ENCODE measurements around the gene HELZ. TPM values are rescaled to one million over a fixed set of nuclear protein-coding genes. Genes with fewer than 3 reads are reported as not detected.

HELZ gene
- total RNA-seq, 2 donors from 2014 or later = 106 to 110 TPM

DNA sequence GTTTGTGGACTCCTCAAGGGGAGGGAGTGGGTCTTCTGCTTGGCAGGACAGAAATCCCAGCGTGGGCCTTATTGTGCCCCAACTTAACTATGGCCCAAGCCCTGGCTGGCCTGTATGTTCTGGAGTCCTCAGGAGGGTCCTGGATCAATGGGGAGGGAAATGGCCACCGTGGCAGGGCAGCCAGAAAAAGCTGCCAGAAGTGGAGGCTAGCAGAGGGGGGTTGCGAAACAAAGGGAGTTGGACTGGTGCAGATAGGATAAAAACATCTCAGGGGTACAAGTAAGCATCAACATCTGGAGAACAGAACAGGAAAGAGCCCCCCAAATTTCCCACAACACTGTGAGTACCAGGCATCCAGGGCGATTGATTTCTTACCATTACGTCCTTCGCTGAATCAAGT lies 204.3 kb downstream of the HELZ start:
- H3K27me3 Mint-ChIP-seq = peaks cover 0 to 9% of the 10 kb centered on the region in 2 donors
- no peaks in the 10 kb centered on the region for H3K9me3 Mint-ChIP-seq
- no peak for DNase-seq (ENCODE audit: low spot score)
- H3K4me1 Mint-ChIP-seq (ENCODE audit: low read depth in 2 of 2) = no peaks in the 10 kb centered on the region
- H3K4me3 Mint-ChIP-seq = no peak overlapping the region
- no peak overlapping the region for H3K27ac Mint-ChIP-seq
- no peaks in the 10 kb centered on the region for H3K36me3 Mint-ChIP-seq
- ATAC-seq = no peak

DNA sequence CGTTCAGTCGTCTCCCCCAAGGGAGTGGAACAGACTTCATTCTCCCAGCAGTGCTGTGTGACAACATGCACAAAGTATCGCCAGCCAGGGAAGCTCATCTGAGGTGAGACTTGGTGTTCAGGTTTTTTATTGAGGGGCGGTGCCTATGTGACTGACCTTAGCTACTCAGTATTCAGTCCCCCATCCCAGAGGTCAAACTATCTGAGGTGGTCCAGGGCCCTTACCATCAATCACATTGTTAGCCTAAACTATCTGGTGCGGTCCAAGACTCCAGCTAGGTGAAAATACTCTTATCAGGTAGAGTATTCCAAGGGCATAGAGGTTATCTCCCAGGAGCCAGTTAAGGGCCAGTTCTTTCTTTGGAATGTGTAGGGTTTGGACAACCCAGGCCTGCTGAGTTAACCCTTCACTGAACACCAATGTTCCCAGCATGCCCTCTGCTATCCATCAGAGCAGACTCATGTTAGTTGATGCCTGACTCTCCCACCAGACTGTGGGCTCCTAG lies 206.1 kb downstream of the HELZ start:
- peaks cover 0 to 3% of the 10 kb centered on the region in 2 donors for H3K4me1 Mint-ChIP-seq (ENCODE audit: low read depth in 2 of 2)
- ATAC-seq (no peak), DNase-seq (ENCODE audit: low spot score) (no peak)
- H3K9me3 Mint-ChIP-seq = no peaks in the 10 kb centered on the region
- no peak overlapping the region for H3K4me3 Mint-ChIP-seq
- no peaks in the 10 kb centered on the region for H3K36me3 Mint-ChIP-seq
- peaks cover 0 to 9% of the 10 kb centered on the region in 2 donors for H3K27me3 Mint-ChIP-seq
- no peak overlapping the region for H3K27ac Mint-ChIP-seq

DNA sequence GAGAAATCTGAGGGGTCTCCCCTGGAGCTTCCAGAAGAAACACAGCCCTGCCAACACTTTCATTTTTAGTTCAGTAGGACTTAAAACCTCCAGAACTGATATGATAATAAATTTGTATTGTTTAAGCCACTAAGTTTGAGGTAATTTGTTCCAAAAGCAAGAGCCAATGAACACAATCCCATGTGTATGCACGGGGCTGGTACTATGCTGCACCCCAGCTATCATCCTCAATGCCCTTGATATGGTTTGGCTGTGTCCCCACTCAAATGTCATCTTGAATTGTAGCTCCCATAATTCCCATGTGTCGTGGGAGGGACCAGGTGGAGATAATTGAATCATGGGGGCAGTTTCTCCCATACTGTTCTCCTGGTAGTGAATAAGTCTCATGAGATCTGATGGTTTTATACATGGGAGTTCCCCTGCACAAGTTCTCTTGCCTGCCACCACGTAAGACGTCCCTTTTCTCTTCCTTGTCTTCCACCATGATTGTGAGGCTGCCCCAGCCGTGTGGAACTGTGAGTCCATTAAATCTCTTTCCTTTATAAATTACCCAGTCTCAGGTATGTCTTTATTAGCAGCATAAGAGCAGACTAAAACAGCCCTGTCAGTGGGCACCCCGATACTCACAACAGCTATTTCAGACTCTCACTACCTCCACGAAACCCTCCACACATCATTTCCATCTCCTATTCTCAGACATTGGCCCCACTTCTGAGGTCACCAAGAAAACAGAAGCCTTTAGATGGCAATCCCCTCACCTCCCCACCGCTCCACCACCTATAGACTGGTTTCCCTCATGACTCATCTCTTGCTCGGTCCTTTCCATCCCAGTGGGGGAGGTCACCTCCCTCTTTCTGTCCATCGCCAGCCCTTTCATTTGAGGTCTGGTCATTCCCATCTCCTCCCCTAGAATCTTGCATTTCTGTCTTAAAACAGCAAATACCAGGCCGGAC lies 209.6 kb downstream of the HELZ start:
- Mint-ChIP-seq H3K36me3 (no peaks in the 10 kb centered on the region), H3K27me3 (peaks cover 0 to 9% of the 10 kb centered on the region in 2 donors), H3K4me3 (no peak overlapping the region), H3K9me3 (no peaks in the 10 kb centered on the region), H3K27ac (no peak overlapping the region), H3K4me1 (ENCODE audit: low read depth in 2 of 2) (peaks cover 0 to 3% of the 10 kb centered on the region in 2 donors)
- DNase-seq (ENCODE audit: low spot score) (no peak), ATAC-seq (no peak)

DNA sequence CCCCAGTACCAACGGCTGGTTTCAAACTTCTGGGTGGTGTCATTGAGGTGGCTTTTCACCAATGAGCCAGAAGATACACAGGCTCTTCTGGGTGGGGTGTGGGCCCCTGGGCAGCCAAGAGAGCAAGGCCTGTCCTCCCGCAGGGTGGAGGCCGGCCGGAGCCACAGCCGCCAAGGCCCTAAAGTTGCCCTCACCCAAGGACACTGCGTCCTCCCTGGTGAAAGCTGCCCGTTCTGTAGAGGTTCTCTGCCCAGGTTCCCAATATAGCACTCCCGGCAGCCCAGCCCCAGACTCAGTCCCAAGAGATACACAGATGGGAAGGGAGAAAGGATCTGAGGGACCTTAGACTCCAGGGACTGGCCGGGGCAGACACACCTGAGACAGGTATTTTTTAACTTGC lies 211.4 kb downstream of the HELZ start:
- no peak overlapping the region for H3K4me3 Mint-ChIP-seq
- H3K36me3 Mint-ChIP-seq = no peaks in the 10 kb centered on the region
- no peaks in the 10 kb centered on the region for H3K9me3 Mint-ChIP-seq
- peaks cover 0 to 9% of the 10 kb centered on the region in 2 donors for H3K27me3 Mint-ChIP-seq
- H3K27ac Mint-ChIP-seq = no peak overlapping the region
- no peak for ATAC-seq
- no peak for DNase-seq (ENCODE audit: low spot score)
- H3K4me1 Mint-ChIP-seq (ENCODE audit: low read depth in 2 of 2) = peaks cover 0 to 3% of the 10 kb centered on the region in 2 donors

DNA sequence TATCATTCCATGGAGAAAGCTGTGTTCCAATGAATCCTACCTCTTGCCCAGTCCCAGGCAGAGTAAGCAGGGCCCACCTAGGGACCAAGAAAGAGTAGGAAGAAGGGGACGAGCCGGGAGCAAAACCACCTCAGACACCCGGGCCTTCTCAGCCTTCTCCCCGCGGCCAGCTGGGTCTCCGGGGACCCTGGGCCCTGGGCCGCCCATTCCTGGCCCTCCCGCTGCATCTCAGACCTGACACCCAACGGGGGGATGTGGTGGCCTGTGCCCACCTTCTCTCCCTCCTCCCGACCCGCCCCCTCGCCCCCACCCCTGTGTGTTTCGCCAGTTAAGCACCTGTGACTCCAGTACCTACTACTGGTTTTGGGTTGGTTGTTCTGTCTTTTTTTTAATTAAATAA lies 212.0 kb downstream of the HELZ start:
- H3K4me1 Mint-ChIP-seq (ENCODE audit: low read depth in 2 of 2) = peaks cover 0 to 3% of the 10 kb centered on the region in 2 donors
- ATAC-seq (no peak), DNase-seq (ENCODE audit: low spot score) (no peak)
- H3K27me3 Mint-ChIP-seq = peaks cover 0 to 9% of the 10 kb centered on the region in 2 donors
- H3K36me3 Mint-ChIP-seq = no peaks in the 10 kb centered on the region
- no peak overlapping the region for H3K4me3 Mint-ChIP-seq
- H3K27ac Mint-ChIP-seq = no peak overlapping the region
- no peaks in the 10 kb centered on the region for H3K9me3 Mint-ChIP-seq

DNA sequence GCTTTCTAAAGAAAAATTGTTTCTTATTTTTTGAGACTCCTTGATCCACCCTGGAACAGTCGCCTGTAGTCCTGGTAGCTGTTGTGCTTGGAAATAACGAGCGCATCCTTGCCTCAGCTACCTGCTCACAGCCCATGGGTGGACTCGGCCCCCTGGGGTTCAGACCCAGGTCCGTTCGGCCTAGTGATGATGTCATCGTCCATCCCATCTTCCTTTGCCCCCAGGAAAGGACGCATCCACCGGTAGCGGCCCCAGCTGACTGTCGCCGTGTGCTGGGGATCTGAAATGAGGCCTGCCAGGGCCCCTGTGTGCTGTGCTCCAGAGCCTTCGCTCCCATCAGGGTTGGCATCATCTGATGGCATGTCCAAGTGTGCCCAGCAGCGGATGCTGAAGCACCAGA lies 212.6 kb downstream of the HELZ start:
- Mint-ChIP-seq H3K4me1 (ENCODE audit: low read depth in 2 of 2) (peaks cover 0 to 3% of the 10 kb centered on the region in 2 donors), H3K27ac (no peak overlapping the region), H3K36me3 (no peaks in the 10 kb centered on the region), H3K4me3 (no peak overlapping the region), H3K27me3 (peaks cover 0 to 9% of the 10 kb centered on the region in 2 donors), H3K9me3 (no peaks in the 10 kb centered on the region)
- DNase-seq (ENCODE audit: low spot score) = no peak
- ATAC-seq = no peak

DNA sequence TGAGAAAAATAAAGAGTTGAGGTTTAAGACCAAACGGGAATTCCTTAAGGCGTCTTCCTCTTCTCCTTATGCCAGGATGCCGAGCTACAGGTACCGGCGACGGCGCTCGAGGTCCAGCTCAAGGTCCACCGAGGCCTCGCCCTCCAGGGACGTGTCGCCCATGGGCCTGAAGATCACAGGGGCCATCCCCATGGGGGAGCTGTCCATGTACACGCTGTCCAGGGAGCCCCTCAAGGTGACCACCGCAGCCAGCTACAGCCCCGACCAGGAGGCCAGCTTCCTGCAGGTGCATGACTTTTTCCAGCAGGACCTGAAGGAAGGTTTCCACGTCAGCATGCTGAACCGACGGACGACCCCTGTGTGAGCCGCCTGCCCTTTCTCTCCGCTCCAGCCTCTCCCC lies 214.4 kb downstream of the HELZ start:
- H3K4me3 Mint-ChIP-seq = no peak overlapping the region
- no peak for DNase-seq (ENCODE audit: low spot score)
- H3K4me1 Mint-ChIP-seq (ENCODE audit: low read depth in 2 of 2) = peaks cover 0 to 3% of the 10 kb centered on the region in 2 donors
- H3K36me3 Mint-ChIP-seq = no peaks in the 10 kb centered on the region
- no peaks in the 10 kb centered on the region for H3K9me3 Mint-ChIP-seq
- no peaks in the 10 kb centered on the region for H3K27me3 Mint-ChIP-seq
- no peak overlapping the region for H3K27ac Mint-ChIP-seq
- ATAC-seq = no peak

DNA sequence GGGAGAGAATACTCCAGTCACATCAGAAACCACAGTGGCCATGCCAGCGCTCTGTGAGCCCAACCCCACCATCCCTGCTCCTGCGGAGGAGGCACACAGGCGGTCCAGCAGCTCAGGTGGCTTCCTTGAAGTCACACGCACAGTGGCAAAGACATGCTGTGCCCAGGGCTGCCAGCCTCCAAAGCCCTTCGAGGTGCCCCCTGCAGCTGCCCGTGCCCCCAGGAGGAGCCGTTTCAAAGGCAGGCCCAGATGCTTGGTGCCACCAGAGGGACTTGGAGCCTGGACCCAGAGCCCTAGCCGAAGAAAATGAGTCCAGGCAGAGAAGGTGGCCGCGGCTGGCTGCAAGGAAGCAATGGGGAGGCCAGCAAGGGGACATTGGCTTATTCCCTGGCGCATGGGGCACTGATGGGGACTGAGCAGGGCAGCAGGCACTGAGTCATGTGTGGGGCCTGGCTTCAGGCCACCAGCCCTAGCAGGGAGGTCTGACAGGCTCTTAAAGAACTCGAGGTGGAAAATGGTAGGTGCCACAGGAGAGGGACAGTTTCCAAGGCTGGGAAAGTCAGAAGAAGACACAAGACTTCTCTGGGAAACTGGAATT lies 217.9 kb downstream of the HELZ start:
- H3K27ac Mint-ChIP-seq = no peak overlapping the region
- H3K4me1 Mint-ChIP-seq (ENCODE audit: low read depth in 2 of 2) = no peaks in the 10 kb centered on the region
- no peaks in the 10 kb centered on the region for H3K9me3 Mint-ChIP-seq
- ATAC-seq (no peak), DNase-seq (ENCODE audit: low spot score) (no peak)
- no peaks in the 10 kb centered on the region for H3K27me3 Mint-ChIP-seq
- H3K4me3 Mint-ChIP-seq = no peak overlapping the region
- no peaks in the 10 kb centered on the region for H3K36me3 Mint-ChIP-seq

DNA sequence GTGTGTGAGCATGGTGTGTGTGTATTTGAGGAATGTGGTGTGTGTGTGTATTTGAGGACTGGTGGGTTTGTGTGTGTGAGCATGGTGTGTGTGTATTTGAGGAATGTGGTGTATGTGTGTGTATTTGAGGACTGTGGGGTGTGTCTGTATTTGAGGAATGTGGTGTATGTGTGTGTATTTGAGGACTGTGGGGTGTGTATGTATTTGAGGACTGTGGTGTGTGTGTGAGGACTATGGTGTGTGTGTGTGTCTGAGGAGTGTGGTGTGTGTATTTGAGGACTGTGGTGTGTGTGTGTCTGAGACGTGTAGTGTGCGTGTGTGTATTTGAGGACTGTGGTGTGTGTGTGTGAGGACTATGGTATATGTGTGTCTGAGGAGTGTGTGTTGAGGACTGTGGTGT lies 218.7 kb downstream of the HELZ start:
- Mint-ChIP-seq H3K4me1 (ENCODE audit: low read depth in 2 of 2) (no peaks in the 10 kb centered on the region), H3K27me3 (no peaks in the 10 kb centered on the region), H3K36me3 (no peaks in the 10 kb centered on the region), H3K9me3 (no peaks in the 10 kb centered on the region), H3K4me3 (no peak overlapping the region), H3K27ac (no peak overlapping the region)
- ATAC-seq = no peak
- no peak for DNase-seq (ENCODE audit: low spot score)

DNA sequence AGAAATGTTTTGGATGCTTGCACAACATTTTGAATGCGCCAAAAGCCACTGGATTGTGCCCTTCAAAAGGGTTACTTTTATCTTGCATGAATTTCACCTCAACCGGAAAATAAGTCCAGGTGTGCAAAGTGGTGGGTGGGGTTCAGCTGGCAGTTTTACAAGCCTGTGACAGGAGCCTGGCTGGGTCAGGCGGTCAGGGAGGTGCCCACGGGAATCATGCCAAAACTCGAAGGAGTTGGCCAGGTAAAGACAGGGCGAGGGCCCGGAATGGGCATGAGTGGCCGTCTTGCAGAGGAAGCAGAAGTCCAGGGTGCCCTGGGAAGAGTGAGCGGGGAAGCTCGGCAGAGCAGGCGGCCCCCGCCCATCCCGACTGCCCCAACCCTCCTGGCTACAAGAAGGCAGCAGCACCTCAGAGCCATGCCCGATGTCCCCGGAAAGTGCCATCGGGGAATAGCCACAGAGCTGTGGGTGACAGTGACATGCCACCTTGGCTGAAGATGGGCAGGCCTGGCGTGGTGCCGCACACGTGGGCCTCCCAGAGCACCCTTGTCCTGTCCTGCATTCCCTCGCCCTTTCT lies 219.7 kb downstream of the HELZ start:
- no peak overlapping the region for H3K27ac Mint-ChIP-seq
- ATAC-seq (no peak), DNase-seq (ENCODE audit: low spot score) (no peak)
- no peaks in the 10 kb centered on the region for H3K36me3 Mint-ChIP-seq
- H3K4me1 Mint-ChIP-seq (ENCODE audit: low read depth in 2 of 2) = no peaks in the 10 kb centered on the region
- H3K4me3 Mint-ChIP-seq = no peak overlapping the region
- no peaks in the 10 kb centered on the region for H3K27me3 Mint-ChIP-seq
- H3K9me3 Mint-ChIP-seq = no peaks in the 10 kb centered on the region

DNA sequence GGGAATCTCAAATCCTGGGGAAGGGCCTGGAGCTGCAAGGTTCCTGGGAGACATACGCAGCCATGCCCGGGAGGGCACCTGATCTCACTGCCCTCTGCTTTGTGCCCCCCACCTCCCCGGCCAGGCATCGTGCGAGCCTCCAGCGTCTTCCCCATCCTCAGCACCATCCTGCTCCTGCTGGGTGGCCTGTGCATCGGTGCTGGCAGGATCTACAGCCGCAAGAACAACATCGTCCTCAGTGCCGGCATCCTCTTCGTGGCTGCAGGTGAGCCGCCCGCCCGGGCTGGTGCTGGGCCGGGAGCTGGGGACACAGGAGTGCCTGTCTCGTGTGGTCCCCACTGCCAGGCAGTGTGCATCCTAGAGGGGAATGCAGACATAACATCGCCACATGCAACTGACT lies 220.3 kb downstream of the HELZ start:
- no peak for DNase-seq (ENCODE audit: low spot score)
- Mint-ChIP-seq H3K36me3 (no peaks in the 10 kb centered on the region), H3K4me3 (no peak overlapping the region), H3K4me1 (ENCODE audit: low read depth in 2 of 2) (no peaks in the 10 kb centered on the region), H3K27ac (no peak overlapping the region), H3K27me3 (no peaks in the 10 kb centered on the region), H3K9me3 (no peaks in the 10 kb centered on the region)
- no peak for ATAC-seq

DNA sequence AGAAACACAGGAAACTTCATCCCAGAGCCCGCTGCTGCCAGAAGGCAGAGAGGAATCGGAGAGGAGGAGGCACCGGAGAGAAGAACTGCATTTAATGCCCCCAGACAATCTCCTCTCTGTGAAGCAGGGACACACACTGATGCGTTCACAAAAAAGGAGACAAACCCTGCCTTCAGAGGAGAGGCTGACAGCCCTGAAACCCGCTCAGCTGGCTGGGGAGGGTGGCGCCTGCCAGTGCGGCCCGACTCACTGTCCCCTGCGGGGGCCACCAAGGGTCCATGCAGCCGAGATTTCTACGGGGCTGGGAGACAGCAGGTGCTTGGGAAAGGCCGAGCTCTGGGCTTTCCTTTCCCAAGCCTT lies 222.6 kb downstream of the HELZ start:
- H3K27me3 Mint-ChIP-seq = no peaks in the 10 kb centered on the region
- H3K36me3 Mint-ChIP-seq = no peaks in the 10 kb centered on the region
- H3K4me3 Mint-ChIP-seq = no peak overlapping the region
- H3K9me3 Mint-ChIP-seq = no peaks in the 10 kb centered on the region
- ATAC-seq (no peak), DNase-seq (ENCODE audit: low spot score) (no peak)
- H3K4me1 Mint-ChIP-seq (ENCODE audit: low read depth in 2 of 2) = no peaks in the 10 kb centered on the region
- no peak overlapping the region for H3K27ac Mint-ChIP-seq

DNA sequence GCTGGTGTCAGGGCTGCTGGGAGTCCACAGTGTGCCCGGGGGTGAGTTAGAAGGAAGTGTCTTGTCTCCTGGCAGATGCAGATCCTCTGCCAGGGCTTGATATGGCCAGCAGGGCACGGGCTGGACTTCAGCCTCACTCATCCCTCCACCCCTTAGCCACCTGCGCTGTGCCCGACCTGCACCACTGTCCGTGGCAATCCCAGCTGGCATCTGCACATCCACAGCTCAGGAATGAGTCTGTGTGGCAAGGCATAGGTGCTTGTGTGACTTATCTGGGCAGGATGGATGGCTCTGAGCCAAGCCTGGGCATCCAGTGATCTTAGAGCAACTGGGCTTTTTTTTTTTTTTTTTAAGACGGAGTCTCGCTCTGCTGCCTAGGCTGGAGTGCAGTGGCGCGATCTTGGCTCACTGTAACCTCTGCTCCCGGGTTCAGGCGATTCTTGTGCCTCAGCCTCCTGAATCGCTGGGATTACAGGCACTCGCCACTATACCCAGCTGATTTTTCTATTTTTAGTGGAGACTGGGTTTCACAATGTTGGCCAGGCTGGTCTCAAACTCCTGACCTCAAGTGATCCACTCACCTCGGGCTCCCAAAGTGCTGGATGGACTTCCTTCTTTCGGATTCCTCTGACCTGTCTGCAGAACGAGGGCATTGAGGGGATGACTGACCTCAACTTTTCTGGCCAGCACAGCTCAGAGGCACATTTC lies 223.1 kb downstream of the HELZ start:
- Mint-ChIP-seq H3K36me3 (no peaks in the 10 kb centered on the region), H3K4me1 (ENCODE audit: low read depth in 2 of 2) (no peaks in the 10 kb centered on the region), H3K27ac (no peak overlapping the region), H3K27me3 (no peaks in the 10 kb centered on the region), H3K4me3 (no peak overlapping the region), H3K9me3 (no peaks in the 10 kb centered on the region)
- DNase-seq (ENCODE audit: low spot score) (no peak), ATAC-seq (no peak)

DNA sequence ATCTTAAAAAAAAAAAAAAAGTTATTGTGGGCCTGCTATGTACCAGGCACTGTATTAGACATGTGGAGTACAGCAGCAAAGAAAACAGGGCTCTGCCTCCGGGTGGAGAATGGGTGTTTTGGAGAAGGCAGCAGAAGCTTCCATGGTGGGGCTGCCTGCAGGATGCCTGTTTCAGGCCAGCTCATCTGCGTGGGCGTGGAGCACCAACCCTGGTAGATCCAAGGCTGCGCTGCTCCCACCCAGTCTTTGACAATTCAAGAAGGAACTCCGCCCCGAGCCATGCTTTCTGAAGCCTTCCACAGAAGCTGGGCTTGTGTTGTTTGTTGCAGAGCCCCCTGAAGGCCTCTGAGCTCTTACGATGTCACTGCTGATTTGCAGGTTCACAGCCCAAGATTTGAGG lies 223.8 kb downstream of the HELZ start:
- Mint-ChIP-seq H3K9me3 (no peaks in the 10 kb centered on the region), H3K4me1 (ENCODE audit: low read depth in 2 of 2) (no peaks in the 10 kb centered on the region), H3K27me3 (no peaks in the 10 kb centered on the region), H3K36me3 (no peaks in the 10 kb centered on the region), H3K27ac (no peak overlapping the region), H3K4me3 (no peak overlapping the region)
- DNase-seq (ENCODE audit: low spot score) (no peak), ATAC-seq (no peak)
